NOMO-1 treated with DMSO at 0.1 percent for 48 hours (cell line): ENCODE measurements around the gene SLC35B2.

Experiments used
- DNase-seq: peaks from one replicate; lab custom pipeline; 2025; ENCODE audit not compliant: unreplicated experiment; lab: John Stamatoyannopoulos, UW

Gene SLC35B2

GRCh38 chr6:44222486-44223318, 34.6 kb downstream of the SLC35B2 start:
- no peak for DNase-seq

- DNase-seq = no peak
Measured at GRCh38 chr6:44221961-44222335, 35.4 kb downstream of the SLC35B2 start.

- DNase-seq = peak; percentile 56
Measured at GRCh38 chr6:44221291-44221960, 35.9 kb downstream of the SLC35B2 start.

GRCh38 chr6:44220913-44221290, 36.4 kb downstream of the SLC35B2 start:
- no peak for DNase-seq

GRCh38 chr6:44219815-44220784, 37.2 kb downstream of the SLC35B2 start:
- DNase-seq = no peak

GRCh38 chr6:44219053-44219814, 38.1 kb downstream of the SLC35B2 start:
- peak; percentile 74 for DNase-seq

GRCh38 chr6:44217332-44218143, 39.8 kb downstream of the SLC35B2 start:
- no peak for DNase-seq

GRCh38 chr6:44216677-44217331, 40.5 kb downstream of the SLC35B2 start, which contains the start of gene MYMX:
Gene MYMX (plus strand): TSS chr6:44216926. CDS start chr6:44217472, 546 bp downstream.
- DNase-seq = no peak

GRCh38 chr6:44214307-44214706, 43.0 kb downstream of the SLC35B2 start:
- DNase-seq = no peak

- DNase-seq = peak; percentile 69
Measured at GRCh38 chr6:44211284-44211683, 46.0 kb downstream of the SLC35B2 start.

- DNase-seq = no peak
Measured at GRCh38 chr6:44207966-44208365, 49.4 kb downstream of the SLC35B2 start.
